GM23248 (cell line): ENCODE data around the gene KCNE4. TPM values are rescaled to one million over a fixed set of nuclear protein-coding genes. Genes with fewer than 3 reads are reported as not detected.

Experiments used
- DNase-seq: peaks from one replicate; pipeline ENCODE4 v3.0.0-alpha.2; 2015
- H2AFZ ChIP-seq: fragments of 200-600 bp; sonication (generic); 2 replicates; pipeline ENCODE4 v1.6.1; 2016; ENCODE audit warnings: antibody characterized with exemption
- H3F3A ChIP-seq: fragments of 200-600 bp; sonication (generic); 2 replicates; pipeline ENCODE4 v1.6.1; 2016; ENCODE audit warnings: mild to moderate bottlenecking, antibody characterized with exemption, mixed run types; ENCODE audit not compliant: insufficient read depth
- H3K27ac ChIP-seq: fragments of 200-600 bp; sonication (generic); 2 replicates; pipeline ENCODE4 v1.5.1; 2016; ENCODE audit warnings: mild to moderate bottlenecking
- H3K27me3 ChIP-seq: fragments of 200-600 bp; sonication (generic); replicated peaks from 2 replicates; pipeline ENCODE4 v1.6.1; 2016; ENCODE audit warnings: mild to moderate bottlenecking; ENCODE audit not compliant: insufficient read depth
- H3K36me3 ChIP-seq: fragments of 200-600 bp; sonication (generic); 2 replicates; pipeline ENCODE4 v1.6.1; 2016; ENCODE audit warnings: low read depth, mild to moderate bottlenecking
- H3K4me1 ChIP-seq: fragments of 200-600 bp; sonication (generic); 2 replicates; pipeline ENCODE4 v1.6.1; 2016; ENCODE audit warnings: mild to moderate bottlenecking; ENCODE audit not compliant: insufficient read depth
- H3K4me2 ChIP-seq: fragments of 200-600 bp; sonication (generic); one replicate; pipeline ENCODE4 v1.6.1; 2016; ENCODE audit warnings: mild to moderate bottlenecking; ENCODE audit not compliant: unreplicated experiment
- H3K4me3 ChIP-seq: fragments of 200-600 bp; sonication (generic); 2 replicates; pipeline ENCODE4 v1.5.1; 2016; ENCODE audit warnings: mild to moderate bottlenecking
- H3K79me2 ChIP-seq: fragments of 200-600 bp; sonication (generic); 2 replicates; pipeline ENCODE4 v1.6.1; 2016; ENCODE audit warnings: mild to moderate bottlenecking; ENCODE audit not compliant: insufficient read depth
- H3K9ac ChIP-seq: fragments of 200-600 bp; sonication (generic); 2 replicates; pipeline ENCODE4 v1.6.1; 2016; ENCODE audit warnings: mild to moderate bottlenecking
- H3K9me2 ChIP-seq: fragments of 200-600 bp; sonication (generic); 2 replicates; pipeline ENCODE4 v1.6.1; 2016; ENCODE audit warnings: mixed run types, mild to moderate bottlenecking, moderate library complexity; ENCODE audit not compliant: insufficient read depth
- H3K9me3 ChIP-seq: fragments of 200-600 bp; sonication (generic); one replicate; pipeline ENCODE4 v1.6.1; 2017; ENCODE audit warnings: low read depth
- H4K20me1 ChIP-seq: fragments of 200-600 bp; sonication (generic); 2 replicates; pipeline ENCODE4 v1.6.0; 2016; ENCODE audit not compliant: insufficient read depth
- EZH2 ChIP-seq: fragments of 200-600 bp; sonication (generic); IDR thresholded peaks from 2 replicates; pipeline ENCODE4 v1.6.1; 2018; ENCODE audit warnings: antibody characterized with exemption, mild to moderate bottlenecking; ENCODE audit not compliant: insufficient read depth, poor library complexity, severe bottlenecking
- EZH2phosphoT487 ChIP-seq: fragments of 200-600 bp; sonication (generic); IDR thresholded peaks from 2 replicates; pipeline ENCODE4 v1.6.1; 2018; ENCODE audit warnings: antibody characterized with exemption, moderate library complexity, mild to moderate bottlenecking, low read depth; ENCODE audit not compliant: insufficient read depth
- WGBS, 2 experiments: methylation state at CpG; one replicate each; pipeline ENCODE4 v1.1.6; 2015 to 2017; ENCODE audit warnings: low lambda C conversion rate in 2 of 2, low coverage in 1 of 2; ENCODE audit errors: missing lambda C conversion rate in 2 of 2; 5-methylcytosine and 5-hydroxymethylcytosine counted together
- in situ Hi-C: fragments of 300-500 bp; cut with MboI; formaldehyde crosslinking; loops from 2 replicates; pipeline ENCODE4 v1.15.0; 2020
- polyA plus RNA-seq: library from polyadenylated mRNA; unstranded; fragments of >200 nt; fragmentation: Nextera tagmentation; extraction: Ambion mirVana; gene quantifications from 2 replicates; pipeline ENCODE4 v1.2.1, GENCODE V29; 2016
- total RNA-seq: library from RNA; depleted of rRNA; stranded (reverse); fragments of >200 nt; shearing (Covaris generic); gene quantifications from 2 replicates; pipeline ENCODE4 v1.2.3, GENCODE V29; 2014

The KCNE4 gene
- total and polyA plus RNA-seq, 2 experiments from 2014 or later: 3.3 to 5.9 TPM

DNA sequence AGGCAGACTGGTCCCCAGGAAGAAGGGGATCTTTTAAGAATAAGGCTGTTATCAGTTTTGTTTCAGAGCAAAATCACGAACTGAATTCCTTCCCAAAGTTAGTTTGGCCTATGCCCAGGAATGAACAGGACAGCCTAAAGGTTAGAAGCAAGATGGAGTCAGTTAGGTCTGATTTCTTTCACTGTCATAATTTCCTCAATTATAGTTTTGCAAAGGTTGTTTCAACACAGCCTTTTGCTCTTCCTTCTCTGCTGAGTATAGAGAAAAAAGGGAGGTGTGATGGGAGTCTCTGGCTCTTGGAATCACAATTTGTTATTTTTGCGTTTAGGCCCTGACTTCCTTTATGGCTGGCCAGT lies 14.6 kb upstream of the KCNE4 start:
- no peaks in the 10 kb centered on the region for H3K36me3 ChIP-seq
- H3K79me2 ChIP-seq: no peaks in the 10 kb centered on the region
- TF ChIP-seq EZH2phosphoT487: no peak
- TF ChIP-seq EZH2: no peak
- H3K4me1 ChIP-seq: peaks cover 23% of the 10 kb centered on the region
- no peaks in the 10 kb centered on the region for H3K9me3 ChIP-seq
- H3K27ac ChIP-seq: no peak overlapping the region
- H3F3A ChIP-seq: peaks cover 18% of the 10 kb centered on the region
- no peaks in the 10 kb centered on the region for H4K20me1 ChIP-seq
- H3K9me2 ChIP-seq: no peaks in the 10 kb centered on the region
- H3K27me3 ChIP-seq: no peaks in the 10 kb centered on the region
- no peak overlapping the region for H3K4me2 ChIP-seq
- no peak overlapping the region for H2AFZ ChIP-seq
- DNase-seq: no peak
- H3K9ac ChIP-seq: no peak overlapping the region
- 61 to 73% methylated on average over 2 of the region's 2 CpGs for WGBS, 2 experiments
- in situ Hi-C loops: no loop called here
- H3K4me3 ChIP-seq: no peak overlapping the region

DNA sequence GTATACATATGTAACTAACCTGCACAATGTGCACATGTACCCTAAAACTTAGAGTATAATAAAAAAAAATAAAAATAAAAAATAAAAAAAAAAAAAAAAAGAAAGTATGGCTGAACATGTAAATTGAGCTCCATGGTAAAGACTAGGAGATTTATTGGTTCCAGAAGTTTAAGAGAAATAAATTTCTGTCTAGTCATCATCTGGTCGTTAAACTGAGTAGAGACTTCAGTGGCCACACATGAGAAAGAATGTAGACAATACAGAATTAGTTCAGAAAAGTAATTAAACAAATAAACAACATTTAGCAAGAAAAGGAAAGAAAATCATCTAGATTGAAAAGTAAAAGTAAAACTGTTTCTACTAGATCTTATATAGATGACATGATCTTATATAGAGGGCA lies 12.4 kb upstream of the KCNE4 start:
- no peak for TF ChIP-seq EZH2
- no peak for TF ChIP-seq EZH2phosphoT487
- H3K9ac ChIP-seq: no peak overlapping the region
- H3K4me1 ChIP-seq: peaks cover 28% of the 10 kb centered on the region
- H3K36me3 ChIP-seq: no peaks in the 10 kb centered on the region
- H3K9me2 ChIP-seq: no peaks in the 10 kb centered on the region
- no peak overlapping the region for H3K4me3 ChIP-seq
- in situ Hi-C loops: no loop called here
- H3F3A ChIP-seq: peaks cover 26% of the 10 kb centered on the region
- no peaks in the 10 kb centered on the region for H3K27me3 ChIP-seq
- no peaks in the 10 kb centered on the region for H4K20me1 ChIP-seq
- no peaks in the 10 kb centered on the region for H3K79me2 ChIP-seq
- H3K27ac ChIP-seq: no peak overlapping the region
- DNase-seq: no peak
- WGBS, 2 experiments: 10 to 13% methylated on average over 1 of the region's 1 CpG
- H2AFZ ChIP-seq: no peak overlapping the region
- no peak overlapping the region for H3K4me2 ChIP-seq
- no peaks in the 10 kb centered on the region for H3K9me3 ChIP-seq

GRCh38 chr2:223040527-223040926 lies 11.5 kb upstream of the KCNE4 start:
- DNase-seq: no peak
- in situ Hi-C loops: no loop called here
- no peaks in the 10 kb centered on the region for H3K27me3 ChIP-seq
- H3K27ac ChIP-seq: peak overlapping the region; percentile 76
- no peaks in the 10 kb centered on the region for H3K79me2 ChIP-seq
- 96 to 98% methylated on average over 3 of the region's 3 CpGs for WGBS, 2 experiments
- no peaks in the 10 kb centered on the region for H3K36me3 ChIP-seq
- H3K4me2 ChIP-seq: no peak overlapping the region
- no peak overlapping the region for H3K4me3 ChIP-seq
- no peaks in the 10 kb centered on the region for H4K20me1 ChIP-seq
- peak overlapping the region; percentile 44; the same call in 1 of the 2 replicates for H3K9ac ChIP-seq
- H2AFZ ChIP-seq: no peak overlapping the region
- no peaks in the 10 kb centered on the region for H3K9me3 ChIP-seq
- no peaks in the 10 kb centered on the region for H3K9me2 ChIP-seq
- TF ChIP-seq EZH2phosphoT487 (no peak), EZH2 (no peak)
- H3F3A ChIP-seq: peaks cover 26% of the 10 kb centered on the region
- H3K4me1 ChIP-seq: peaks cover 24% of the 10 kb centered on the region

DNA sequence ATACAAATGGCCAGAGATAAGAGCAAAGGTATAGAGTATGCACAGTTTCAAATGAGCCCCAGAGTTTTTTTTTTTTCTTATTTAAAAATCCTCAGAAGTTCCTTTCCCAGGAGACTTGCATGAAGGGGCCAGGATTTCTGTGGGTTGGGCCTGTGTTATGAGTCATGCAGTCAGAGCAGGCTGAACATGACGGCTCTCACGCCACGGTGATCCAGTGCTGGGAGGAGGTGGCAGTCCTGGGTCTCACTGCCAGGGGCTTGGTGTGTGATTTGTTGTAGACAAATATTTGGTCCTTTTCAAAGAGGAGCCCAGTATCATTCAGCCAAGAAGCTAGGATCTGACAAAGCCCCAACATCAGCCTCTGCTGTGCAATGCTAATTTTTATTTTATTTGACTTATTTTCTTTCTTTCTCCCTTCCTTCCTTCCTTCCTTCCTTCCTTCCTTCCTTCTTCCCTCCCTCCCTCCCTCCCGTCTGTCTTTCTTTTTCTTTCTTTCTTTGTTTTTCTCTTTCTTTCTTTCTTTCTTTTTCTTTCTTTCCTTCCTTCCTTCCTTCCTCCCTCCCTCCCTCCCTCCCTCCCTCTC lies 10.4 kb upstream of the KCNE4 start:
- H3F3A ChIP-seq: peaks cover 33% of the 10 kb centered on the region
- H3K4me2 ChIP-seq: peak overlapping the region; percentile 67
- no peaks in the 10 kb centered on the region for H3K36me3 ChIP-seq
- H4K20me1 ChIP-seq: no peaks in the 10 kb centered on the region
- in situ Hi-C loops: no loop called here
- peak overlapping the region; percentile 76 for H3K27ac ChIP-seq
- H3K9me3 ChIP-seq: no peaks in the 10 kb centered on the region
- DNase-seq: peak; percentile 99
- WGBS, 2 experiments: 1 to 14% methylated on average over 4 of the region's 4 CpGs
- peak overlapping the region; percentile 6; the same call in 1 of the 2 replicates for H3K4me3 ChIP-seq
- no peaks in the 10 kb centered on the region for H3K9me2 ChIP-seq
- H3K9ac ChIP-seq: peak overlapping the region; percentile 44
- H2AFZ ChIP-seq: peak overlapping the region; percentile 49; the same call in 1 of the 2 replicates
- no peaks in the 10 kb centered on the region for H3K27me3 ChIP-seq
- TF ChIP-seq EZH2phosphoT487 (no peak), EZH2 (no peak)
- peaks cover 30% of the 10 kb centered on the region for H3K4me1 ChIP-seq
- no peaks in the 10 kb centered on the region for H3K79me2 ChIP-seq

DNA sequence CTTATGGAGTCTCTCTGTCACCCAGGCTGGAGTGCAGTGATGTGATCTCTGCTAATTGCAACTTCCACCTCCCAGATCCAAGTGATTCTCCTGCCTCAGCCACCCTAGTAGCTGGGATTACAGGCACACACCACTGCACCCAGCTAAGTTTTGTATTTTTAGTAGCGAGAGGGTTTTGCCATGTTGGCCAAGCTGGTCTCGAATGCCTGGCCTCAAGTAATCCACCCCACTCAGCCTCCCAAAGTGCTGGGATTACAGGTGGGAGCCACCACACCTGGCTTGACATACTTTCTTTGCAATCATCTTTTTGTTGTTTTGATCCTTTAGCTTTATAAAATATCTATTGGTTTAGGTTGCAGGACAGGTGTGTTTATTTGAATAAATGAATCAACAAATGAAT lies 9.7 kb upstream of the KCNE4 start:
- H3K9ac ChIP-seq: peak overlapping the region; percentile 44
- no peak overlapping the region for H3K4me3 ChIP-seq
- no peaks in the 10 kb centered on the region for H3K36me3 ChIP-seq
- H3K27ac ChIP-seq: peak overlapping the region; percentile 76
- H2AFZ ChIP-seq: no peak overlapping the region
- H3K4me2 ChIP-seq: no peak overlapping the region
- TF ChIP-seq EZH2: no peak
- no peak for TF ChIP-seq EZH2phosphoT487
- no peaks in the 10 kb centered on the region for H4K20me1 ChIP-seq
- in situ Hi-C loops: no loop called here
- H3K9me3 ChIP-seq: no peaks in the 10 kb centered on the region
- peaks cover 38% of the 10 kb centered on the region for H3F3A ChIP-seq
- 96 to 100% methylated on average over 2 of the region's 2 CpGs for WGBS, 2 experiments
- no peaks in the 10 kb centered on the region for H3K9me2 ChIP-seq
- H3K27me3 ChIP-seq: no peaks in the 10 kb centered on the region
- DNase-seq: no peak
- peaks cover 37% of the 10 kb centered on the region for H3K4me1 ChIP-seq
- H3K79me2 ChIP-seq: no peaks in the 10 kb centered on the region
